ENCODE results near the gene SYNGR1. TPM values are rescaled to one million over a fixed set of nuclear protein-coding genes. Genes with fewer than 3 reads are reported as not detected.

The SYNGR1 gene
- total RNA-seq, 1 donor from 2014 or later, result 5.7 TPM

DNA sequence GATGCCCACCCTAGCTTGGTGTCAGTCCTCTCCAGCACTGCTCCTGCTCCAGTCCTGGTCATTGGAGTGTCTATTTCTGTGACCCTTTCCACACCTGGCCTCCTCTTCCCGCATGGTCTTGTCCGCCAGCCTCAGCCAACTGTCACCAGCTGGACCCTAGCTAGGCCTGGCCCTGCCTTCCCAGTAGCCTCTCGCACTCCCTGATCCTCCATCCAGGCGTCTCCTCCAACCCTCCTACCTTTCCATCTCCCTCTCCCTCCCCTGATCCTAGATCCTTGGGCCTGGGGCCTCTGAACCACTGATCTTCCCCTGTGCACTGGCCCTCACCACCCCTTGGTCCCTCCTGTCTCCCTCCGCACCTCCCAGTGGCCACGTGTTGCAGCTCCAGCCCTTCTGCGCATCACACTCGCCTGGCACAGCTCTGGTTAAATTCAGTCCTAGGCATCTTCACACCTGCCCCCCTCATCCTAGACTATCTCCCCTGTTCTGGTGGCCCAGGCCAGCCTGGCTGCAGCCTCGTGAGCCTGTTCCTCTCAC lies 9.9 kb downstream of the SYNGR1 start:
- Histone ChIP-seq H3K9ac (ENCODE audit: low read depth in 1 of 3, low read length in 3 of 3) (no peak overlapping the region), H3K4me1 (ENCODE audit: control insufficient read depth in 3 of 3, insufficient read depth in 3 of 3, low read length in 3 of 3) (peaks cover 9 to 21% (median 15%) of the 10 kb centered on the region in 3 donors), H3K27ac (ENCODE audit: low read depth, low read length) (no peak overlapping the region), H3K36me3 (ENCODE audit: control insufficient read depth in 3 of 3, insufficient read depth in 3 of 3, low read length in 3 of 3) (peaks cover 0 to 5% (median 4%) of the 10 kb centered on the region in 3 donors), H3K9me3 (ENCODE audit: control insufficient read depth in 3 of 3, low read length in 3 of 3) (no peaks in the 10 kb centered on the region), H3K4me3 (ENCODE audit: low read length in 3 of 3) (no peak overlapping the region), H3K27me3 (ENCODE audit: control insufficient read depth in 3 of 3, insufficient read depth in 3 of 3, low read length in 3 of 3) (no peaks in the 10 kb centered on the region)

DNA sequence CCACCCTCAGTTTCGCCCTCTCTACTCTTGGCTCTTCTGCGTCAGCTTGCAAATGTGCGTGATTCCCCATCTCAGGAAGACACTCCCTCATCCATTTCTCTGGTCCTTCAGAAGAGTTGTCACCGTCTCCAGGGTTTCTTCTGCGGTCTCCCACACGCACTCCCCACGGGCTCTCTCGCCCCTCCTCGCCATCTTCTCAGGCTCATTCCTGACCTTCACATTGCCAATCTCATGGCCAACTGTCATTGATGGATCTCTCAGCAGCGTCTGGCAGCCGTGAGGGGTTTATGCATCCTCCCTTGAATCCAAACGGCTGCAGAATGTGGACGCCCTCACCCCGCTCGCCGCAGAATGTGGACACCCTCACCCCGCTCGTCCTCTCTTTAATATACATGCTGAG lies 10.5 kb downstream of the SYNGR1 start:
- no peaks in the 10 kb centered on the region for H3K27me3 ChIP-seq (ENCODE audit: control insufficient read depth in 3 of 3, insufficient read depth in 3 of 3, low read length in 3 of 3)
- peaks cover 13 to 26% (median 15%) of the 10 kb centered on the region in 3 donors for H3K4me1 ChIP-seq (ENCODE audit: control insufficient read depth in 3 of 3, insufficient read depth in 3 of 3, low read length in 3 of 3)
- H3K36me3 ChIP-seq (ENCODE audit: control insufficient read depth in 3 of 3, insufficient read depth in 3 of 3, low read length in 3 of 3), result peaks cover 0 to 5% (median 4%) of the 10 kb centered on the region in 3 donors
- H3K9me3 ChIP-seq (ENCODE audit: control insufficient read depth in 3 of 3, low read length in 3 of 3), result no peaks in the 10 kb centered on the region
- no peak overlapping the region for H3K9ac ChIP-seq (ENCODE audit: low read depth in 1 of 3, low read length in 3 of 3)
- no peak overlapping the region for H3K4me3 ChIP-seq (ENCODE audit: low read length in 3 of 3)
- no peak overlapping the region for H3K27ac ChIP-seq (ENCODE audit: low read depth, low read length)

DNA sequence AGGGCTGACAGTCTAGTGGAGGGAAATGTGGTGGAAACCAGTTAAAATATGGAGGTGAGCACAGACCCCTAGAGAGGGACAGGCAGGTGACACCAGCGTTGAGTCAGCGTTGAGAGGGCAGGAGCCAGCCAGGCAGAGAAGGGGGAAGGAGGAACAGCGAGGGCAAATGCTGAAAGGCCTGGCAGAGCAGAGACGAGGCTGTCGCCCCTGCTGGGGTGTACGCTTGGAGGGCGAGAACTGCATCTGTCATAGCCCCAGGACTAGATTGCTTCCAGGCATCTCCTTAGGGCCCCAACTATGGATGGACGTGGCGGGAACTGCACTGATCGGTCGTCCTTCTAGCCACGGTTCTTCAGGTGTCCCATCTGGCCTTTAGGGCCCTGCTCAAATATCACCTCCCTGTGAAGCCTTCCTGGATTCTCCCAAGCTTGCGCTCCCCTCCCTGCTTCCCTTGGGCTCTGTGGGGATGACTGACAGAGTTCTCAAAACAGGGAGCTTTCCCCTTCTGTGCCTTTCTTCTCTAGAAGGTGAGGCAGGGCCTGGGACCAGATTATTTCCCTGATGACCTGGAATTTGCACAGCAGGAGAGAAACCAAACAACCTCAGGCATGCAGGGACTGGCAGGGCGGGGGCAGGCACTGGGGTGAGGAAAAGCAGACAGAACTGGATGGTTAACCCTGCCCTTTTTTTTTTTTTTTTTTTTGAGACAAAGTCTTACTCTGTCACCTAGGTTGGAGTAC lies 11.1 kb downstream of the SYNGR1 start:
- no peaks in the 10 kb centered on the region for H3K27me3 ChIP-seq (ENCODE audit: control insufficient read depth in 3 of 3, insufficient read depth in 3 of 3, low read length in 3 of 3)
- peaks cover 0 to 5% (median 4%) of the 10 kb centered on the region in 3 donors for H3K36me3 ChIP-seq (ENCODE audit: control insufficient read depth in 3 of 3, insufficient read depth in 3 of 3, low read length in 3 of 3)
- no peaks in the 10 kb centered on the region for H3K9me3 ChIP-seq (ENCODE audit: control insufficient read depth in 3 of 3, low read length in 3 of 3)
- no peak overlapping the region for H3K27ac ChIP-seq (ENCODE audit: low read depth, low read length)
- H3K4me3 ChIP-seq (ENCODE audit: low read length in 3 of 3), result no peak overlapping the region
- H3K4me1 ChIP-seq (ENCODE audit: control insufficient read depth in 3 of 3, insufficient read depth in 3 of 3, low read length in 3 of 3), result peaks cover 13 to 29% (median 15%) of the 10 kb centered on the region in 3 donors
- no peak overlapping the region for H3K9ac ChIP-seq (ENCODE audit: low read depth in 1 of 3, low read length in 3 of 3)

DNA sequence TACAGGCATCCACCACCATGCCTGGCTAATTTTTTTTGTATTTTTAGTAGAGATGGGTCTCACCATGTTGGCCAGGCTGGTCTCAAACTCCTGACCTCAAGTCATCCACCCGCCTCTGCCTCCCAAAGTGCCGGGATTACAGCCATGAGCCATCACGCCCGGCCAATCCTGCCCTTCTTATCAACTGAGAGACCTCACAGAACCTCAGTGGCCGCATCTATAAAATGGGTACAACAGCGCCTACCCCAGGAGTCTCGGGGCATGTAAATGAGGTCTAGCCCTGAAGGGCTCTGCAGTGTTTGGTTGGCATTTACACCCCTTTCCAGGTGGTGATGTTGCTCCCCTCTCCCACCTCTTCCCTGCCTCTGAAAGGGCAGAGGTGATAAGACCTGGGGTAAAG lies 11.7 kb downstream of the SYNGR1 start:
- Histone ChIP-seq H3K27me3 (ENCODE audit: control insufficient read depth in 3 of 3, insufficient read depth in 3 of 3, low read length in 3 of 3) (no peaks in the 10 kb centered on the region), H3K4me3 (ENCODE audit: low read length in 3 of 3) (no peak overlapping the region), H3K27ac (ENCODE audit: low read depth, low read length) (no peak overlapping the region), H3K9me3 (ENCODE audit: control insufficient read depth in 3 of 3, low read length in 3 of 3) (no peaks in the 10 kb centered on the region), H3K9ac (ENCODE audit: low read depth in 1 of 3, low read length in 3 of 3) (no peak overlapping the region), H3K4me1 (ENCODE audit: control insufficient read depth in 3 of 3, insufficient read depth in 3 of 3, low read length in 3 of 3) (peaks cover 9 to 26% (median 15%) of the 10 kb centered on the region in 3 donors), H3K36me3 (ENCODE audit: control insufficient read depth in 3 of 3, insufficient read depth in 3 of 3, low read length in 3 of 3) (peaks cover 0 to 5% (median 4%) of the 10 kb centered on the region in 3 donors)

DNA sequence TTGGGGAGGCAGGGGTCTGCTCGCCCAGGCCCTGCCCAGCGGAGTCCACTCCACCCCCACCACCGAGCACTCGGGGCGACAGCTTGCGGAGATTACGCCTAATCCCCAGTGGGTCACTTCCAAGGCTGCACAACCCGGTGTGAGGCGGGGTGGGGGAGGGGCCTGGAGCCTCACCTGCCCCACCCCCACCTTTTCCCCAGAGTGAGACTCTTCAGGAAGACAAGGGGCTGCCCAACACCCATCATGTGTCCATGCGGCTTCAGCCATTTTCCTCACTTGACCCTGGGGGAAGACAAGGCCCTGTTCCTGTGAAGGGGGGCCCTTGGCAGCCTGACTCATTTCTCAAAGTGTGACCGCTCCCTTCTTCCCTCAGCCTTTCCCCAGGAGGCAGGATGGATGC lies 12.5 kb downstream of the SYNGR1 start:
- no peak overlapping the region for H3K9ac ChIP-seq (ENCODE audit: low read depth in 1 of 3, low read length in 3 of 3)
- no peak overlapping the region for H3K4me3 ChIP-seq (ENCODE audit: low read length in 3 of 3)
- H3K27me3 ChIP-seq (ENCODE audit: control insufficient read depth in 3 of 3, insufficient read depth in 3 of 3, low read length in 3 of 3), result no peaks in the 10 kb centered on the region
- H3K9me3 ChIP-seq (ENCODE audit: control insufficient read depth in 3 of 3, low read length in 3 of 3), result no peaks in the 10 kb centered on the region
- H3K36me3 ChIP-seq (ENCODE audit: control insufficient read depth in 3 of 3, insufficient read depth in 3 of 3, low read length in 3 of 3), result peaks cover 0 to 5% (median 4%) of the 10 kb centered on the region in 3 donors
- H3K27ac ChIP-seq (ENCODE audit: low read depth, low read length), result no peak overlapping the region
- H3K4me1 ChIP-seq (ENCODE audit: control insufficient read depth in 3 of 3, insufficient read depth in 3 of 3, low read length in 3 of 3), result peaks cover 9 to 22% (median 15%) of the 10 kb centered on the region in 3 donors

DNA sequence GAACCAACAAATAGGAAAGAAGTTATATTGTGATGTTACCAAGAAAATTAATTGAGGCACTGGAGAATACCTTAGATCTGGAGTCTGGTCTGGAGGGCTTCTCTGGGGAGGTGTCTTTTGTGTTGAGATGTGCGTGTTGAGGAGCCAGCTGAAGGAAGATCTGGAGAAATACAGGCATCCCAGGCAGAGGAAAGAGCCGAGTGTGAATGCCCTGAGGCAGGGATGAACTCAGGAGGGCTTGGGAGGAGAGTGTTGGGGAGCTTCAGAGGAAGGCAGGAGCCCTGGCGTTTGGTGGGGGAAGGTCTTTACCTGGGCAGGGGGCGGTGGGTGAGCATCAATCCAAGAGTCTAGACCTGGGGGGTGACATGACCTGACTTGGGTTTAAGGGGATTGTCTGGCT lies 13.1 kb downstream of the SYNGR1 start:
- H3K4me1 ChIP-seq (ENCODE audit: control insufficient read depth in 3 of 3, insufficient read depth in 3 of 3, low read length in 3 of 3), result peaks cover 9 to 22% (median 15%) of the 10 kb centered on the region in 3 donors
- H3K27me3 ChIP-seq (ENCODE audit: control insufficient read depth in 3 of 3, insufficient read depth in 3 of 3, low read length in 3 of 3), result no peaks in the 10 kb centered on the region
- H3K4me3 ChIP-seq (ENCODE audit: low read length in 3 of 3), result no peak overlapping the region
- no peak overlapping the region for H3K27ac ChIP-seq (ENCODE audit: low read depth, low read length)
- H3K9ac ChIP-seq (ENCODE audit: low read depth in 1 of 3, low read length in 3 of 3), result peak overlapping the region in 1 of 3 donors; percentile 33
- peaks cover 0 to 5% (median 4%) of the 10 kb centered on the region in 3 donors for H3K36me3 ChIP-seq (ENCODE audit: control insufficient read depth in 3 of 3, insufficient read depth in 3 of 3, low read length in 3 of 3)
- H3K9me3 ChIP-seq (ENCODE audit: control insufficient read depth in 3 of 3, low read length in 3 of 3), result no peaks in the 10 kb centered on the region

DNA sequence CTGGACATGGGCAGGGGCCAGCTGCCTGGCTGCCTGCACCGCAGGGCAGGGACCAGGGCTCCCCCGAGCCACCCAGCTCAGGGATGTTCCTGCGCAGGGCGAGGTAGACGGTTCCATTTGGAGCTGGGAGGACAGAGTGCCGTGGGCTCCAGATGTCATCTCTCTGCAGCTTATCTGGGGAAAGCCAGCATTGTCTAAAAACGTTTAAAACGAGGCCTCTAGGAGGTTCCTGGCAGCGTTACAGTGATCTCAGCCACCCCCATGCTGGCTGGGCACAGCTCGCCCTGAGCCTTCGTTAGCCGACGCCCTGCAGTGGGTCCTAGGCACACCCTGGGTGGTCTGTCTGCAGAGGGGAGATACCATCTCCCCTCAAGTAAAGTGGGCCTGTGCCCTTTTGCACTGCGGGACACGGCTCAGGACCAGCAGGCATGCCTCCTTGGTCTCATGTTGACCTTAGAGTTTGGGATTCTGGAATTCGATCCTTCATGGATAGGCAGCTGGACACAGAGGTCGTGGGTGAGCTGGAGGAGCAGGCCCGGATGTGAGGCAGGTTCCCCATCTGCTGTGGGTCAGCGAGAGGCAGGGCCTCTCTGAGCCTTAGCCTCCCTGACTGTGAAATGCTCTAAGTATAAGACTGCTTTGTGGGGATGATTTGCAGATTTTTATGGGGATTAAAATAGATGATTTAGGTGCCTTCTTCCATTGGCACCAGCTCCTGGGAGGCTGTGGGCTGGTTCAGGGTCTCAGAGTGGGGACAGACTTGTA lies 14.1 kb downstream of the SYNGR1 start:
- Histone ChIP-seq H3K4me1 (ENCODE audit: control insufficient read depth in 3 of 3, insufficient read depth in 3 of 3, low read length in 3 of 3) (peaks cover 9 to 22% (median 15%) of the 10 kb centered on the region in 3 donors), H3K4me3 (ENCODE audit: low read length in 3 of 3) (no peak overlapping the region), H3K9me3 (ENCODE audit: control insufficient read depth in 3 of 3, low read length in 3 of 3) (no peaks in the 10 kb centered on the region), H3K27ac (ENCODE audit: low read depth, low read length) (no peak overlapping the region), H3K27me3 (ENCODE audit: control insufficient read depth in 3 of 3, insufficient read depth in 3 of 3, low read length in 3 of 3) (no peaks in the 10 kb centered on the region), H3K9ac (ENCODE audit: low read depth in 1 of 3, low read length in 3 of 3) (peak overlapping the region; percentile 33 to 43 (median 38)), H3K36me3 (ENCODE audit: control insufficient read depth in 3 of 3, insufficient read depth in 3 of 3, low read length in 3 of 3) (peaks cover 0 to 2% (median under 1%) of the 10 kb centered on the region in 3 donors)

DNA sequence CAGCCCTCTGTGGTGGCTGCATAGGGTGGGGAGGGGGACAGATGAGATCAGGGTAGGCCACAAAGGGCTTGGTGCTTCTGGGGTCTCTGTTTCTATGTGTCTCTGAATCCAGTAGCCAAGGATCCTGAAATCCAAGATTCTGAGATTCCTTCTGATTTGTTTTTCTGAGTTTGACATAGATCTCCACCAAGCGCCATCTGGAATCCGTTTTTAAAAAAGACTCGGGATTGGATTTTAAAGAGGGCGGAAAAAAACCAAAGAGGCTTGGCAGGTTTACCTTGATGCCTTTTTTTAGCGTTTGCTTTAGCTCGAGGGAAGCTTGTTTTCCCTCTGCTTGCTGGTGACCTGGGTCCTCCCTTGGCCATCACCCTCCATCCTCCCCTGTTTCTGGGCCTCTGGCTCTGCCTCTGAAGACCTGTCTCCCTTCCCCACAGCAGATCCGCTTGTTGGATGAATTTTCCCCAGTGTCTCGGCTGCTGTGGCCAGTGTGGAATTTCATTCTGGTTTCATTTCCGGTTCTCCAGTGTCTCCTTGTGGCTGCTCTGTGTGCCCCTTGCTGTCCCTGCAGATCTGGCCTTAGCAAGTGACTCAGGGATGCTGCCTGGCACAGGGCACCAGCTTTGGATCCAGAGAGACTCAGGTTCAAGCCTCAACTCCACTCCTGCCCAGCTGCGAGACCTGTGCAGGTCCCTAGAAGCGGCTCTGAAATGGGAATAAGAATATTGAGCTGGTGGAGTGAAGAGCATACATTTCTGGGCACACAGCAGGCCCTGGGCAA lies 15.1 kb downstream of the SYNGR1 start:
- H3K27ac ChIP-seq (ENCODE audit: low read depth, low read length), result no peak overlapping the region
- peaks cover 9 to 22% (median 15%) of the 10 kb centered on the region in 3 donors for H3K4me1 ChIP-seq (ENCODE audit: control insufficient read depth in 3 of 3, insufficient read depth in 3 of 3, low read length in 3 of 3)

DNA sequence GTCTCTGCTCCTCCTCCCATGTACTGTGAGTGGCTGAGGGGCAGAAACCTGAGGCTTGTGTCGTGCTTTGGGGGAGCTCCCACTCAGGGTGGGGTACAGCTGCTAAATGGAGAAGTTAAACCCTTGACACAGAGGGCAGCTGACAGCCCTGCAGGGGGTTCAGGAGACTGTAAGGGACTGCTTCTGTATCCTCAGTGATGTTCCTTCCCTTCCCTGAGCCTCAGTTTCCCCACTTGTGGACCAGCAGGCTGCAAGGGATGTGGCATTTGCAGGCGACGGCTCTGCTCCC lies 15.6 kb downstream of the SYNGR1 start:
- H3K4me3 ChIP-seq (ENCODE audit: low read length in 3 of 3), result no peak overlapping the region
- no peak overlapping the region for H3K9ac ChIP-seq (ENCODE audit: low read depth in 1 of 3, low read length in 3 of 3)
- H3K27ac ChIP-seq (ENCODE audit: low read depth, low read length), result no peak overlapping the region
- peaks cover 9 to 22% (median 15%) of the 10 kb centered on the region in 3 donors for H3K4me1 ChIP-seq (ENCODE audit: control insufficient read depth in 3 of 3, insufficient read depth in 3 of 3, low read length in 3 of 3)
- no peaks in the 10 kb centered on the region for H3K27me3 ChIP-seq (ENCODE audit: control insufficient read depth in 3 of 3, insufficient read depth in 3 of 3, low read length in 3 of 3)
- H3K36me3 ChIP-seq (ENCODE audit: control insufficient read depth in 3 of 3, insufficient read depth in 3 of 3, low read length in 3 of 3), result no peaks in the 10 kb centered on the region
- H3K9me3 ChIP-seq (ENCODE audit: control insufficient read depth in 3 of 3, low read length in 3 of 3), result no peaks in the 10 kb centered on the region

More for the DNA sequence above, 15.1 kb downstream of the SYNGR1 start:
- Histone ChIP-seq H3K4me3 (ENCODE audit: low read length in 3 of 3) (no peak overlapping the region), H3K36me3 (ENCODE audit: control insufficient read depth in 3 of 3, insufficient read depth in 3 of 3, low read length in 3 of 3) (no peaks in the 10 kb centered on the region), H3K27me3 (ENCODE audit: control insufficient read depth in 3 of 3, insufficient read depth in 3 of 3, low read length in 3 of 3) (no peaks in the 10 kb centered on the region), H3K9ac (ENCODE audit: low read depth in 1 of 3, low read length in 3 of 3) (peak overlapping the region; percentile 38 to 59 (median 40)), H3K9me3 (ENCODE audit: control insufficient read depth in 3 of 3, low read length in 3 of 3) (no peaks in the 10 kb centered on the region)
